NCI-H69 (cell line): Measurements from ENCODE around the gene ADCY3.

Experiments
- DNase-seq: peaks from one replicate; lab custom pipeline; 2025; lab: John Stamatoyannopoulos, UW

Gene ADCY3

DNA sequence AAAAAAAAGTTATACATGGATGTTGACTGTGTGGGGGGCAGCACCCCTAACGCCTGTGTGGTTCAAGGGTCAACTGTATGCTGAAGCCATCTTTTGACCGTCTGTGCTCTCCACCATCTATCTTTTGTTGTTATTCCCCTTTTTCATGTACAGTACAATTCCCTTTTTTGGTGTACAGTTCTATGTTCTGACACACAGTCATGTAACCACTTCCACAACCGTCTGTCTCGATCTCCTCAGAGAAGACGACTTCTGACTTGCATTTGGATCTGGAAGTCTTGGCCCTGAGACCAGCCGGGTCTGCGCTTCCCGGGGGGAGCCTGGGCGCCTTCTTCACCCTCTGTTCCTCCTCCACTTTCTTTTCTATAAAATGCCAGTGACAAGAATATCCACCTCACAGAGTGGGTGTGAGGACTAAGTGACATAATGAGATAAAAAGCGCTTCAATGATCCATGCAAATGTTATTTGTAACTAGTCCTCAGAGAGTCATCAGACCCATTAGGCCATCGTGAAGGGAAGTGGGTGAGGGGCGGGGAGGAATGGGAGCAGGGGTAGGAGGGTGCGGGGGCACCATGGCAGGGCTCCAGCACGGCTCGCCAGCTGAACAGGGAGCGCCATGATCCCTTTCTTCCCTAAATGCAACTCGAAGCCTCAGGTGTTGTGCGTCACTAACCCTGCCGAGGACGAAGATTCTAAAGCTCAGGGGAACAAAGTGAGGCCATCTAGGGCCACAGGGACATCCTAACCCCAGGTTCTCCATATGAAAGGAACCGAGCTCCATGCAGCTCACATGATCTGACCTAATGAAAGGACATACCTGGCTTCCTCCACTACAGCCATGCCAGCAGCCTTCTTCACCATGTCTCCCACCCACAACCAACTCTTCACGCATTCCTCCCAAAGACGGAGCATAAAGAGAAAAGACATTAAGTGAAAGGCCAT is 16.6 kb downstream of the ADCY3 start:
- no peak for DNase-seq

DNA sequence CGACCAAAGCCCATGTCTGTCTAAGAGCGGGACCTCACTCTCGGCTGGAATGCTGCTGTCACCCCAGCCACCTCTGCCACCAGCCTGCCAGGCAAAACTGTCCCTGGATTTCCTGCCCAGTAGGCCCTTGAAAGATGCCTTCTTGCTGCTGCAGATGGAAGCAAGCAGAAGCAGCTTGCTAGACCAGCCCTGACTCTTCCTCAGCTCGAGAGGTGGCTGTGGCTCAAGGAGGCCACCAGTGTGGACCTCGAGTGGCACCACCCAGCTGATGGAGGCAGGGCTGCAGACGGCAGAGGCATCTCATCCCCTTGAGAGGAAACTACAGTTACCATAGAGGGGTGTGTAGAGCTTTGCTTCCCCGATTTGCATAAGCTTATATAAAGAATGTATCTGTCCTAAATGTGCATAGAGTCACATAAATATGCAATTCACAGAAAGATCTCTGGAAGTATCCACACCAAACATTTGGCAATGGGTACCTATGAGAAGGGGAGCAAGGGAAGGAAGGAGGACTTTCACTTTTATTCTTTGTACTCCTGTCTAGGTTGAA is 20.6 kb downstream of the ADCY3 start:
- DNase-seq = no peak

DNA sequence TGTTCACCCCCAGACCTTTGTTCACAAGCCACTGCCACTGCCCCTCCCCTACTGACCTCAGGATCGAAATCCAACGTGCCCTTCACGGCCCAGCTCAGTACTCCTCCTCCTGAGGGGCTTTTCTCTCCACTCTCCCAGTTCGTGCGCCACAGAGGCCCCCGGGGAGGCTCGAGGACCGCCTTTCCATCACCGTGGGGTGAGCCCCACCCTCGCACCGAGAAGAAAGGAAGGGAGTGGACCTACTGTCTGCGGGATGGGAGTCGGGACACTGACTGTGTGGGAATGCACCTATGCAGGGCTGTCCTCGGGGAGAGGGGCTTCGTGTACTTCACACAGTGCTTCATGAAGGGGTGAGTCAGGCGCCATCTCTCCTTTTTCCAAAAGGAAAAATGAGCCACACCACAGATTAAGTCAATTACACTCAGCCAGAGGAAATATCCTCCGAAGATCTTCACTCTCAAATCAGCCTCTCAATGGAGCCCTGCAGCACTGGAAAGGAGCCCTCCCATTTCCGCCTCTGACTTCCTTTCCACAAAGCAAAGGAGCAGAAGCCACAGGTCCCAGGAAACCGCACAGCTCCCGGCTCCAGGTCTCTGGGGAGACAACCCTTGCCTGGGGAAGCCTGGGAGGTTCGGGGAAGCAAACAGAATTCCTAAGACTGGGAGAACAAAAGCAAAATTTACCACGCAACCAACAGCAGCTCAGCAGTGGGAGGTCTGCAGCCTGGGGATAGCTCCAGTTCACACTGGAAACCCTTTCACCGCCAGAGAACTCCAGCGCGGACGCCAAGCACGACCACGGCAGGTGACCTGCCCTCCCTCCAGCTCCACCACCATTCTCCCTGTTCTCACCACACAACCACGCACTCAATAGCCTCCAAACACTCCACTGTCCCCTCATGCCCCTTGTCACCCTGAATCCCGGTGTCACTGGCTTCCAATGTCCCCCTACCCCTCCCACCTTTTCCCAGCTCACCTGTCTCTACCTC is 21.6 kb downstream of the ADCY3 start:
- DNase-seq = no peak

DNA sequence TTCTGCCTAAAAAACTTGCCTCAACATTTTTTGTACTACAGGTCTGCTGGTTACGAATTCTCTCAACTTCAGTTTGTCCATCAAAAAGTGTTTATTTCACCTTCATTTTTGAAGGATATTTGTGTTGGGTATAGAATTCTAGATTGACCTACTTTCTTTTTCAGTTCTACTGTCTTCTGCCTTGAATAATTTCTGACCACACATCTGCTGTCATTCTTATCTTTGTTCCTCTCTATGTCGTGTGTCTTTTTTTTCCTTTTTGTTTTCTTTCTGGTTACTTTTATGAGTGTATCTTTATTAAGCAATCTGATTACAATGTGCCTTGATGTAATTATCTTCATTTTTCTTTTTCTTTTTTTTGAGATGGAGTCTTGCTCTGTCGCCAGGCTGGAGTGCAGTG is 25.3 kb downstream of the ADCY3 start:
- no peak for DNase-seq

DNA sequence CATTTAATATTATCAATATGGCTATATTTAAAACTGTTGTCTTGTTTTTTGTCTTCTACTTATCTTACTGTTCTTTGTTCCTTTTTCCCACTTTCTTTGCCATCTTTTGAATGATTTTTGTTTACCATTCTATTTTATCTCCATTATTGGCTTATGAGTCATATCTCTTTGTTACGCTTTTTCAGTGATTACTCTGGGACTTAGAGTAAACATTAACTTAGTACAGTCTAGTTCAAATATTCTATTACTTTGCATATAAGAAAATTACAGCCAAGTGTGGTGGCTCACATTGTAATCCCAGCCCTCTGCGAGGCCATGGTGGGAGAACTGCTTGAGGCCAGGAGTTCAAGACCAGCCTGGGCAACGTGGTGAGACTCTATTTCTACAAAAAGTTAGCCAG is 26.1 kb downstream of the ADCY3 start:
- peak; percentile 20 for DNase-seq

DNA sequence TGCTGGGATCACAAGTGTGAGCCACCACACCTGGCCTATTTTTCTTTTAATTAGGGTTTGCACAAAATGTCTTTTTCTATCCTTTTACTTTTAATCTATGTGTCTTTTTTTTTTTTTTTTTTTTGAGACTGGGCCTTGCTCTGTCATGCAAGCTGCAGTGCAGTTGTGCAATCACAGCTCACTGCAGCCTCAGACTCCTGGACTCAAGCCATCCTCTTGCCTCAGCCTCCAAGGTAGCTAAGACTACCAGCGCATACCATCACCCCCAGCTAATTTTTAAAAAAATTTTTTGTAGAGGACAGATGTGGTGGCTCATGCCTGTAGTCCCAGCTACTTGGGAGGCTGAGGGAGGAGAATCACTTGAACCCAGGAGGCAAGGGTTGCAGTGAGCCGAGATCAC is 27.1 kb downstream of the ADCY3 start:
- DNase-seq = no peak

DNA sequence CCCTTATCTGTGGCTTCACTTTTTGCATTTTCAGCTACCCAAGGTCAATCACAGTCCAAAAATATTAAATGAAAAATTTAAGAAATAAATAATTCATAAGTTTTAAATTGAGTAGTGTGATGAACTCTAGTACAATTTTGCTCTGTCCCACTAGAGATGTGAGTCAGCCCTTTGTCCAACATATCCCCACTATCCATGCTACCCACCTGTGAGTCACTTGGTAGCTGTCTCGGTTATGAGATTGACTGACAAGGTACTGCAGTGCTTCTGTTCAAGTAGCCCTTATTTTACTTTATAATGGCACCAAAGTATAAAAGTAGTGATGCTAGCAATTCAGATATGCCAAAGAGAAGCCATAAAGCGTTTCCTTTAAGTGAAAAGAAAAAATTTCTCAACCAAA is 28.8 kb downstream of the ADCY3 start:
- no peak for DNase-seq

DNA sequence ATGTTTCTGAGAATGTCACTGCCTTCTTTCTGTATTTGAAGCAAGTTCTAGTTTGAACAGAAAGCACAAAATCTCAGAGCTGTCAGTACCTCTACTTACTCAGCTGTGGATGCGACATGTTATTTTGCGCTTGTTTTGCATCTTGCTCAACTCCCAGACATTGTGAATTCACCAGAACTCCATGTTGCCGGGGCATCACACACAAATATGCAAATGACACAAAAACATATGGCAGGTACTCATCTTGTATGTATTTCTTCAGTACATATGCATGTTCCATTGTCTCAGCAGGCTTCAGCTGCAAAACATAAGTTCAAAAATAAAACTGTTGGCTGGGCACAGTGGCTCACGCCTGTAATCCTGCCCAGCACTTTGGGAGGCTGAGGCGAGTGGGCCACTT is 30.8 kb downstream of the ADCY3 start:
- DNase-seq = no peak

DNA sequence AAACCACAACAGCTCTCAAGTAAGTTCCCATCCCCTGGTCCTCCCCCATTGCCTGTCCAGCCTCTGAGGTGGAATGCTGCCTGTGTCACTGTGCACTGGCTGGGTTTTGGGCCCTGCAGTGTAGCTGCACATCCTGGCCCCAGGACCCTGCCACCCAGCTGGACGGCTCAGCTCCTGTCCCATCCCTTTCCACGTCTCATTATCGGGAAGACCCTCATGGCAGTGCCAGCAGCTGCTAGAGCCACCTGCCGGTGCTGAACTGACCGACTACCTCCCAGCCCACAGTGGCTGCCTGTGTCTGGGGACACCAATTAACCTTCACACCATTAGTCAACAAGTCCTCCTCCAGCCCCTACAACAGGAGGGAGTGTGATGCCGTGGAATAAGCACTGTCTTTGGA is 31.9 kb downstream of the ADCY3 start:
- DNase-seq = no peak

DNA sequence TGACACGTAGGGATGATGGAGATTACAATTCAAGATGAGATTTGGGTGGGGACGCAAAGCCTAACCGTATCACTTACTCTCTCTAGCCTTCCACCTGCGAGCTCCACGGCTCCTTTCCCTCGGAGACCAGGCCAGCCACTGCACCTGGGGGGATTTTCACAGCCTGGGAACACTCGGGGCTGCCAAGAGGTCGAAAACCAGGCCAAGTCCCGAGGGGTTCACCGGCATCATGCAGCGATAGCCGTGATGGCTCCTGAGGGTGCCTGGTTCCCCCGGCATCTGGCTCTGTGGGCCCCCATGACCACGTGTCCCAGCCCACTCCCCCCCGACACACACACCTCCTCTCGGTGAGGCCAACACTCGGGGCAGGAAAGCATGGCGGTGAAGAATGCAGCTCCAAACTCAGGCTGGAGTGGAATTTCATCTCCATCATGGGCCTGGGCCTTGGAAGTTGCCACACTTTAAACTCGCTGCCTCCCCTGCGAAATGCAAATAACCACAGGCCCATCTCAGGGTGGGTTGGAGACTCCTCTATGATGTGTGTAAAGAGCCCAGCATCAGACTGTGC is 32.6 kb downstream of the ADCY3 start:
- DNase-seq = no peak

DNA sequence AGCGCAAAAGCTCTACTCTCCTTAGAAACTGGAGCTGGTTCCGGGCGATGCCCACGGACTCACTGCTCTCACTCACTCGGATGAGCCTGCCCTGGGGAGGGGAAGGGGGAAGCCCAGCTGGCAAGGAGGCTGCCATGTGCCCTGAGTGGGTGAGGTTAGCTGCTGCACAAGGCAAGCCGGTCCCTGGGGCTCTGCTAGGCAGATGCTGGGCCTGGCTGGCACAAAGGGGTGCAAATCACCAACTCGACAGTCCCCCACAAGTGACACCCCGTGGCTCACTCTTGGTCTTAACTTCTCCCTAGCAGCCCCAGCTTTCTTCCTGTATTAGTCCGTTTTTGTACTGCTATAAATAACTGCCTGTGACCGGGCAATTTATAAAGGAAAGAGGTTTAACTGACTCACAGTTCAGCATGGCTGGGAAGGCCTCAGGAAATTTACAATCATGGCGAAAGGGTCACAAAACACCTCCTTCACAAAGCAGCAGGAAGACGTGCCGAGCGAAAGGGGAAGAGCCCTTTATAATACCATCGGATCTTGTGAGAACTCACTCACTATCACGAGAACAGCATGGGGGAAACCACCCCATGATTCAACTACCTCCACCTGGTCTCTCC is 33.2 kb downstream of the ADCY3 start:
- peak; percentile 1 for DNase-seq

DNA sequence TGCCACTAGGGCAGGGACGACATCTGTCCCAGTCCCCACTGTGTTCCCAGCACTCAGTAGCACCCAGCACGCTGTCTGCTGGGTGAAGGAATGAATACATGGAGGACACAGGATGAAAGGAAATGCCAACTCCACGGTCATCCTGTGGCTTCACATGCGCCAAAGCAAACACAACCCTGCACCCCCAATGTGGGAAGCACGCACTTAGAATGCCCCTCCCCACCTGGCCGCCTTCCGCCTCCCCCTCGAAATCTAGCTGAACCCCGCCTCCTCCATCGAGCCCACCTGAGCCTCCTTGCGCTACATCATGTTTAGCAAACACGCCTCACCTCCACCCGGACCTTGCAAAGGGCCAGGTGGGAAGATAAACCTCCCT is 33.9 kb downstream of the ADCY3 start:
- DNase-seq = peak; percentile 37

DNA sequence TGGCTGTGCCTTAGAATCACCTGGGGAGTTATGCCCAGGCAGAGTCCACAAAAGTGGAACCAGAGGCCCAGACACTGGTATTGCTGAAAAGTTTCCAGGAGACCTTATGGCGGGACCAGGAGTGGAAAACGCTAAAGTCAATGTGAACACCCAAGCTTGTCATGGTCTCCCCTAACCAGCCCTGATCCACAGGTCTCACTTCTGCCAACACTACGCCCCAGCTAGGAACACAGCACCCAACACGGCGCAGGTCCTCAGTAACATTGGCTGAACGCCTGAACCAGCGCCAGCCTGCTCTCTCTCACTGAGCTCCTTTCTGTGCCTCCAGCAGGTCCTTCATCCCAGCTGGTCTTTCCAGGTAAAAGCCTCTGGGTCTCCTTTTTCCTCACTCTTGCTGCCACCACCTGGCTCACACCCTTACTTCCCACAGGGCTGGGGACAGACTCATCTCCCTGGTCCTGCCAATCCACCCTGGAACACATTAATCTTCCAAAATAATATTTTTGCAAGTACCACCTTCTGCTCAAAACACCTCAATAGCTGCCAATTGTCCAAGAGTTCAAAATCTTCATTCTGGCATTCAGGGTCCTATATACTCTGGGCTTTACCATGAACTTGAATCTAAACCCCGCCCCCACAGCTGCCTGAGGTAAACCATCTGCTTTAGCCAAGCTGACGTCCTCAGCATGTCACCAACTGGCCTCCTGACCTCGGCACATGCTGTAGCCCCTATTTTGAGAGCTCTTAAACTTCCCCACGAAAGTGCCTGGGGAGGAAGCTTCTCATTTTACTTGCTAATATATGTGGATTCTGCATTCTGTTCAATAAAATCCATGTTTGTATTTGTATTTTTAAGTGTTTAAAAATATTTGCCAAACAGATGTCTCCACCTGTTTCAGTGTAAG is 34.6 kb downstream of the ADCY3 start:
- peak; percentile 60 for DNase-seq

DNA sequence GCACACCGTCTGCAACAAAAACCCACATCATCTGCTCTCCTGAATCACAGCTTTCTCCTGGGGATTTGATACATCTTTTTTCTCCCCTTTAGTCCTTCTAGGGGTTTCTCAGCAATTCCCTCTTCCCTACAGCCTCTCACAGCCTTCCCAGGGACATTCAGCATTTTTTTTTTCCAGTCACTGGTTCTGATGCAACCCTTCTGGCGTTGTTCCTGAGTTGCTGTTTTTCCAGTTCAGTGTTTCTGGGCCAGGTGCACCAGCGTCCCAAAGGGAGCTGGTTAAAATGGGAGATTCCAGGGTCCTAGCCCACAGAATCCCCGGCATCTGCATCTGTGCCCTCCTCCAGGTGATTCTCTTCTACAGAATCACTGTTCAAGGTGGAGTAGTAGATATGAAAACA is 36.1 kb downstream of the ADCY3 start:
- no peak for DNase-seq

DNA sequence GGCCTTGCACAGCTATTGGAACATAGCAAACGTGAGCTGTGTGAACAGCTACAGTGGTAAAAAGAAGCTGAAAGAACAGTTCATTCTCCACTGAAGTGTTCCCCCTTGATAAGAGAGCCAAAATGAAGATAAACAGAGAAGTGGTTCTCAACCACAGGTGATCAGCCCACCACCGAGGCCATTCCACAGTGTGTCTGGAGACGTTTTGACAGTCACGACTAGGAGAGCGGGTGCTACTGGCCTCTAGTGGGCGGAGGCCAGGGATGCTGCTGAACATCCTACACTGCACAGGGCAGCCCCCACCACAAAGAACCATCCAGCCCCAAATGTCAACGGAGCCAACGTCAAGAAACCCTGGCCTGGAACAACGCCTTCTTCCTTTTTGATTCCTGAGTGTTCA is 38.4 kb downstream of the ADCY3 start:
- DNase-seq = no peak

DNA sequence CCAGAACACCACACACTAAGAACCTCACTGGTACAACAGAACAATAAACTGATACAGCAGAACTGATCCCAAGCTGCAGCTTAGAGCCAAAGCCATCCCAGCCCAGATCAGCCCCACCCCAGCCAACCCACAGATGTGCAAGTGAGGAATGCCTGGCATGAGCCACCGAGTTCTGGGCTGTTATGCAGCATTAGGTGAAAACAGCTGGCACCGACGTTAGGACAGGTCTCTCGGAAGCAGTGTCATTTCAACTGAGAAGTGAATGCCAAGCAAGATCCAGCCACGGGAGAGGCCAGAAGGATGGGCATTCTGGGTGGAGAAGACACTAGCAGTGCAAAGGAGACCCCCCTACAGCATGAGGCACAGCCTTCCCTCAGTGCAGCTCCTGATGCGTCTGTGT is 38.9 kb downstream of the ADCY3 start:
- no peak for DNase-seq

DNA sequence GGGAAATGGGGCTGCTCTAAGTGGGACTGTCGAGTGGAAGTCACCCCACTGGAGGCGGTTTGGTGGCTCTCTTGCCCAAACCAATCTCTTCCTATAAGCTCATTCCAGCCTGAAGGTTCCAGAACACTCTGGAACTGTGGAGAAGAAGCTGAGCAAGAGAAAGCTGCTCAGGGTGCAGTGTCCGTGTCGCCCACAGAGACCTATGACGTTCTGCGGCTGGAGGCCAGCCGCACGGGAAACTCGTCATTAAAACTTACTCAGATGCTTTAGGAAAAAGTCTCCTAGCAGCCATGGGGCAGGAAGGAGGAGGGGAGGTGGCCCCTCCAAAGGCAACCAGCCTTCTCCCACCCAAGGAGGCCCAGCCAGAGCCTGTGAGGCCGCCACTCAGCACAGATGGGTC is 41.7 kb downstream of the ADCY3 start:
- DNase-seq = no peak

DNA sequence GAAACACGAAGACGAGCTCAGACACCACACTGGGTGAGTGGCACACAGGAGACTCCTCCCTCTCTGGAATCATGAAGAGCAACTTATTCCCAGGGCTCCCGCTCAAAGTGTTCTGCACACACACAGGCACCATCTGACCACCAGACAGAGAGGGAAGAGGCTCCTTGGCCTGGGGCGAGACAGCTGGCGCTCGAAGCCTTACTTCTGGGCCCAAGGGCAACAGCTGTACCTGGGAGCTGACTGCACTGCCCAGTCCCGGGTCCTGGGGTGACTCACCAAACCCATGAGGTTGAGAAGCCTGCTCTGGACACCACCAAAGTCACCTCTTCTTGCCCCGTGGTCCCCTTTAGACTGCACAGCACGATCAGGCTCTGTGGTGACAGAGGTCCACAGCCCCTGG is 42.4 kb downstream of the ADCY3 start:
- no peak for DNase-seq

DNA sequence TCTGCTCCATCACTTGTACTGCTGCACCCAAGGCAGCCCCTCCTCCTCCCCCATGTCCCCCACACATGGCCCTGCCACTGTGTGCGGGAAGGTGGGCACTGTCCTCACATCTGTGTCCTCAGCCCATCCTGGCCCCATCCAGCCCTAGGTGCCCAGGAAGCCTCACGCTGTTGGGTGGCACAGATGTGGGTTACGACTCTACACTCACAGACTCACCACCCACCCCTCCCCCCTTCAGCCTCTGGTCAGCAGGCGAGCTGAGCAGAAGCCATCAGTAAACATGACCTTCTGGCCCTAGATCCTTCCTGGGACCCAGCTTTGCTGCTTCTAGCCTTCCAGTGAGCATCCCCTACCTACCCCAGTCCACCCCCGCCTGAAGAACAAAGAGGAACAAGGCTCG is 43.0 kb downstream of the ADCY3 start:
- no peak for DNase-seq

DNA sequence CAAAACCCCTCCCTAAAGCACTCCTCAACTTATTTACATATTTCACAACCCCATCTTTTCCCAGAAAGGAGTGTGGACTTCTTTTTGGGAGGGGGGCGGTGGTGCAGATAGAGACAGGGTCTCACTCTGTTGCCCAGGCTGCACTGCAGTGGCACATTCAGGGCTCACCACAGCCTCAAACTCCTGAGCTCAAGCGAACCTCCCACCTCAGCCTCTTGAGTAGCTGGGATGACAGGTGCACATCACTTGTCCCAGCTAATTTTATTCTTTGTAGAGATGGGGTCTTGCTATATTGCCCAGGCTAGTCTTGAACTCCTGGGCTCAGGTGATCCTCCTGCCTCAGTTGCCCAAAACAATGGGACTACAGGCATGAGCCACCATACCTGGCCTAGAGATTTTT is 44.1 kb downstream of the ADCY3 start:
- no peak for DNase-seq

DNA sequence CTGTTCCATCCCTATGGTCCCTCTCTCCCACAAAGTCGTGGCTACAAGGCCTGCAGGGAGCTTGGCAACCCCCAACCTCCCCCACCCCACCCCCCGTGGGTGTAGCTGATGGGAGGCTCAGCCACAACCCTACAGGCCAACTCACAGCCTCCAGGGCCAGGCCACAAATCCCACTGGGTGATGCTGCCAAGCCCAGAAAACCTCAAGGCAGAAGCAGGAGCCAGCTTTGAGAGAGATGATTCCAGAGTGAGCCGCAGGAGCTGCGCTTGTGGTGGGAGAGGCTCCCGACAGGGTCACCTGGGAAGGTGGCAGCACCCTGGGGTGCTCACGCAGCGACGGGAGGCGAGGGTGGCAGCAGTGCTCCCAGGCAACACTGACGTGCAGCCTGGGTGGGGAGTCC is 44.8 kb downstream of the ADCY3 start:
- no peak for DNase-seq
